NCI-H82 (cell line): ENCODE results near the gene TRIO.

Source experiments
- DNase-seq: peaks from one replicate; lab custom pipeline; 2025; lab: John Stamatoyannopoulos, UW

TRIO gene

GRCh38 chr5:14438195-14438606 lies 295.1 kb downstream of the TRIO start:
- no peak for DNase-seq

GRCh38 chr5:14439087-14439871 lies 296.1 kb downstream of the TRIO start:
- no peak for DNase-seq

DNA sequence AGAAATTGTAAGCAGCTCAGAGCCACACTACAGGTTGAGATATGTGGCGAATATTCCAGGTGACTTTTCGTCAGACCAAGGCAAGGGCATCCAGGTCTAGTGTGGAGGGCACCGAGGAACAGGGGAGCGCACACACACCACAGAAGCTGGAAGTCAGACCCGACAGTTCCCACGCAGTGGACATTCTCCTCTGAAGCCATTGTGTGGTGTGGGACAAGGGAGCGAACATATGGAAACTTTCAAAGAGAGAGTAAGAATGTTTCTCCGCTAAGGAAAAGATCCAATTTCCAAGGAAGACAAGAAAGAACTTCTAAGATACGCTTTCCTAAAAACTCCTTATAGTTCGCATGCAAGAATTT lies 297.1 kb downstream of the TRIO start:
- no peak for DNase-seq

DNA sequence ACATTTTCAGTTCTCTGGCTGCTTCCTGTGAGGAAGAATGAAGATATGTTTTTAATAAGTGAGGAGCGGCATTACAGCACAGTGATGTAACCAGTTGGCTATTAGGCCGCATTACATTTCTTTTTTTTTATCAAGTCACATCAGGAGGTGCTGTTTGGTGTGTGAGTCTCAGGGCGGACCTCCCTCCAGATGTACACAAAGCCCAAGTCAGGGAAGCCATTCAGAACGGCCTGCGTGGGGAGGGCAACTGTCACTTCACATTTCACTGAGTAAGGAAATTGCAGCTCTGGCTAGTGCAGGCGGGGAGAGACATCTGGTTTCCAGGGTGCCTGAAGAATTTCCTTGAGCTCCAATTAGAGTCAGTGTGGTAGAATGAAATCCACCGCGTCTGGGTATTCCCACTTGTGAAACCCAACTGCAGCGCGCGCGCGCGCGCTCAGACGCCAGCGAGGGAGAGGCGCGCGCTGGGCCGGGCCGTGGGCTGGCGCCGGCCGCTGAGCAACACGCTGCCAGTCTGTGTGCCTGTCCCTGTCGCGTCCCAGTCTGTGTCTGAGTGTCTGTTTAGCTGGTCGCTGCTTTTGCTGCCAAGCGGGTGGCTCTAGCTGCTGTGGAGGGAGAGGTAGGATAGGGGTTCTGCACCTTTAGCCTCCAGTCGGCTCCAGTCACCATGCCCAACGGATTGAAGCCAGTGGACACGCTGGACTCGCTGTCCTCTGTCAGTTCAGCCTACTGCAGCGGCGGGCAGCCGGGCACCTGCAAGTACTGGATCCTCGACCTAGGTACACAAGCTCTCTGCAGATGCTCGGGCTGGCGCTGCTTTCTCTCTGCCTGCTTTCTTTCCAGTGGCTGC lies 297.7 kb downstream of the TRIO start:
- no peak for DNase-seq

DNA sequence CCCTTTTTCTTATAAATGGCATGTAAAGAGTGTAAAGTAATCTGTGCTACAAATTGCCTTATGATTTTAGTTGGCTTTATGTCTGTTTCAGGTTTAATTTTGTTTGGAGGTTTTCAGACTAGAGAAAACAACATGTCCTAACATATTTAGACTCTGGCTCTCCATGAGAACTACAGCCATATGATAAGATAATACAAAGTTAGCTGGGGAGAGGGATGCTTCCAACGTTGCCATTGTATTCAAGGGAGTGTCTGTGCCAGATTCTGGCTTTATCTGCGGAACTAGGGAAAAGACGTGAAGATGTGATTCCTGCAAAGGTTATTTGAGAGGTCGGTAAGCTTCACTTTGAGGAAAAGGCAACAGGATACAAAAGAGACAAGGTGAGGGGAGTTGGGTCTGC lies 298.5 kb downstream of the TRIO start:
- DNase-seq, result no peak

GRCh38 chr5:14442536-14442935 lies 299.4 kb downstream of the TRIO start:
- no peak for DNase-seq

DNA sequence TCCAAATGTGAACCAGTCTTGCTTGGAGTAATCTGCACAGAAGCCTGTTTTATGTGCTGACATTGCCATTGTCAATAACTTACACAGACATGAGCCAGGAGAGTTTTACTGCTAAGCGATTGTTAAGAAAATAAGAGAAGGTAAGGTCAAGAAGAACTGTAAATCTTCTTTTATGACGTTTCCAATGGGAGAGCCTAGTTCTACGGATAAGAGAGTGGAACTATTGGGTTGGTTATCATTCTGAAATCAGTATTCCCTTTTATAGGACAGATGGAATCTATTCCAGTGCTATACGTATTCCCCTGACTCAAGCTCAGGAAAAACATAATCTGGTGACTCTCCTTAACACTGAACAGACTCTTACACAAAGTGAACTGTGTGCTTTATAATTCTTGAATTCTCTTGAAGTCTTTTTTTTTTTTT lies 300.5 kb downstream of the TRIO start:
- DNase-seq, result no peak

- no peak for DNase-seq
Observed at GRCh38 chr5:14444161-14444560, 301.0 kb downstream of the TRIO start.

- no peak for DNase-seq
Observed at GRCh38 chr5:14445013-14445412, 301.9 kb downstream of the TRIO start.

DNA sequence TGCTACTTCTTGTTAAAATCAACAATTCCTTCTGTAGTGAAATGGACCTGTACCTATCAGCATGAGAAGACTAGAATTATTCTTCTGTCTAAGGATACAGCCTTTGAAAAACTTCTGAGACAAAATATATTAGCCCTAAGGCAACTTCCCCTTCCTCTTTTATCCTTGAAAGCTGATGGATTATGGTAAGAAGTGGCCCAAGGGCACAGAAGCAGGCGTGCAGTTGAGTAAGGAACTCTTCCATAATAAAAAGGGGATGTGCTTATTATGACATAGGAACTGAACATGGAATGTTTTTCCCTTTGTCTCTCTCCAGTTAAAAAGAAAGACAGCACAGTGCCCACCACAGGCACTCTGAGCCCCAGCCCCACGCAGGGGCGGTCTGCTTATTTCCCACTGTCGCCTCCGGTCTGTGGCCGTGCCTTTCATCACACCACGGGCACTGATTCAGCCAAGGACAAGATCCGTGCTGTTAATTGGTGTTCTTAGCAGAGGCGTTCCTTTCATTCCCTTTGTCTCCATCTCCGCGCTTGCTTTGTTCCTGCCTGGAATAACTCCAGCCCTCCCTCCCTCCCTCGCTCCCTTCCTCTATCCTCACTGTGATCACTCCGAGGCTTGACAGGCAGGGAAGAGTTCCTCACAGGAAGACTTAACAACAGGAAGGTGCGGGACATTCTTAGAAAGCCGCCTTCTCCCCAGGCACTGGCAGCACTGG lies 302.6 kb downstream of the TRIO start:
- DNase-seq, result no peak

- DNase-seq, result no peak
Observed at GRCh38 chr5:14447958-14448911, 305.1 kb downstream of the TRIO start.

- DNase-seq, result no peak
Observed at GRCh38 chr5:14449052-14449661, 306.0 kb downstream of the TRIO start.

- DNase-seq, result no peak
Observed at GRCh38 chr5:14450018-14450524, 306.9 kb downstream of the TRIO start.

- no peak for DNase-seq
Observed at GRCh38 chr5:14450742-14451141, 307.6 kb downstream of the TRIO start.

- DNase-seq, result no peak
Observed at GRCh38 chr5:14451871-14452270, 308.7 kb downstream of the TRIO start.

- no peak for DNase-seq
Observed at GRCh38 chr5:14452685-14453454, 309.7 kb downstream of the TRIO start.

DNA sequence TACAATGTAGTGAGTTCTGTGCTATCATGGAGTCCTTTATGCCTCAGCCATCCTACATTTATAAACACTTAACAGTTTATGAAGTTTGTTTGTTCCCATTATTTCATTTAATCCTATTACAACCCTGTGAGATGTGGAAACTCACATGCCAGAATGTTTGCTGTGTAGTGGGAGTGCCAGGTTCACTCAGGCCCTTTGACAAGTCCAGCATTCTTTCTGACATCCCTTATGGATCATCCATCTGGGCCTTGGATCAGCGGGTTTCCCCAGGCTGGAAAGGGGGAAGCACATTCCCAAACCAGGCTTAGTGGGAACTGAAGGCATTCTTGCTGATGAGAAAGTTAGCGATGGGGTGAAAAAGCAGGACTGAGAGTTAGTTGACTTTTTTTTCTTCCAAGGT lies 310.3 kb downstream of the TRIO start:
- DNase-seq, result no peak

DNA sequence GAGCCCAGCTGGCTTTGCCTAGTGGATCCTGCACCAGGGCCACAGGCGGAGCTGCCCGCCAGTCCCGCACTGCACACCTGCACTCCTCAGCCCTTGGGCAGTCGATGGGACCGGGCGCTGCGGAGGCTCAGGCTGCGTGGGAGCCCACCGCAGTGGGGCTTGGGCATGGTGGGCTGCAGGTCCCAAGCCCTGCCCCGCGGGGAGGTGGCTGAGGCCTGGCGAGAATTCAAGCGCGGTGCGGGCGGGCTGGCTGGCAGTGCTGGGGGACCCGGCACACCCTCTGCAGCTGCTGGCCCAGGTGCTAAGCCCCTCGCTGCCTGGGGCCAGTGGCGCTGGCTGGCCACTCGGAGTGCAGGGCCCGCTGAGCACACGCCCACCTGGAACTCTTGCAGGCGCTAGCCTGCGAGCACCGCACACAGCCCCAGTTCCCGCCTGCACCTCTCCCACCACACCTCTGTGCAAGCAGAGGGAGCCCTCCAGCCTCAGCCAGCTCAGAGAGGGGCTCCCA lies 312.7 kb downstream of the TRIO start:
- no peak for DNase-seq

DNA sequence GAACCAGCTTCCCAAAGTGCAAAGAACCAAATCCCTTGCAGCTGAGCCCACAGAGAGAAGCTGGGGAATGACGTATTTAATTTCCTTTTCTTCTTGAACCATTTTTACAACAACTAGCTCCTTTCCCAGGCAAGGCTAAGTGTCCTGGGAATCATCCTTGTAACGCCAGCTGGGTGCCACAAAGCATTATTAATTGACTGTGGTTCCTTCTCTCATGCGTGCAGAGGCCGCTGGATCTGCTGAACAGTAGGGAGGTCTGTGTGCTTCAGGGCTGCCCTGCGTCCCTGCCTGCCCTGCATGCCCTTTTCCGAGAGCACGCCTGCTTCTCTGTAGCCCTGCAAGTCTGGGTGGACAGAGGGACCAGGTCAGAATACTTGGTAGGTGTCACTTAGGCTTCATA lies 314.3 kb downstream of the TRIO start:
- DNase-seq, result no peak

DNA sequence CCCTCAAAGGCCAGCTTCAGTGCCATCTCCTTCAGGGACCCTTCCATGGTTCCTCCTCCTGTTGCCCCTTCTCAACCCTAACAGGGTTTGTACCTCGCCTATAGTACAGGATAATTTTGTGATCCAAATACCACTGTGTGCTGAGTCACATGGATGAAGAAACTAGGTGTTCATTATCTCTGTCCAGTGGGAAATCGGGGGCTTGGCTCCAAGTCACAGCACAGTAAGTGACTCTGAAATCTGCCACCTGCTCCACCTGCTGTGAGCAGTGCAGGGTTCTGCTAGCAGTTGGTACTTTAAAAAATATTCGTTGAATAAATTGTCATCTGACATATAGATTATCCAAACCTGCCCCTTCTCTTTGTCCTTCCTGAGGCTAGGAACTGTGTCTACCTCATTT lies 315.3 kb downstream of the TRIO start:
- DNase-seq, result no peak
